DOHH2 (cell line): Measurements from ENCODE around the gene GAREM1.

Experiments
- H3F3A ChIP-seq: fragments of 200-600 bp; sonication (generic), shearing (Covaris generic); 2 replicates; pipeline ENCODE4 v1.6.0; 2016; ENCODE audit warnings: antibody characterized with exemption, mild to moderate bottlenecking; ENCODE audit not compliant: control insufficient read depth, insufficient read depth
- H3K27ac ChIP-seq: fragments of 200-600 bp; sonication (generic); 2 replicates; pipeline ENCODE4 v1.5.1; 2014; ENCODE audit warnings: low read depth, mild to moderate bottlenecking, low read length, moderate library complexity
- H3K27me3 ChIP-seq: fragments of 200-600 bp; sonication (generic); 2 replicates; pipeline ENCODE4 v1.6.1; 2014; ENCODE audit warnings: mild to moderate bottlenecking, low read length, mixed read lengths; ENCODE audit not compliant: control insufficient read depth
- H3K36me3 ChIP-seq: fragments of 200-600 bp; sonication (generic); 2 replicates; pipeline ENCODE4 v1.6.1; 2014; ENCODE audit warnings: mild to moderate bottlenecking, low read length, moderate library complexity, mixed read lengths; ENCODE audit not compliant: control insufficient read depth
- H3K4me1 ChIP-seq: fragments of 200-600 bp; sonication (generic); 2 replicates; pipeline ENCODE4 v1.6.1; 2014; ENCODE audit warnings: mild to moderate bottlenecking, low read length, mixed read lengths; ENCODE audit not compliant: control insufficient read depth
- H3K4me2 ChIP-seq: fragments of 200-600 bp; sonication (generic); 2 replicates; pipeline ENCODE4 v1.6.0; 2014; ENCODE audit warnings: mild to moderate bottlenecking, low read length, moderate library complexity
- H3K4me3 ChIP-seq: fragments of 200-600 bp; sonication (generic); 2 replicates; pipeline ENCODE4 v1.5.1; 2014; ENCODE audit warnings: mild to moderate bottlenecking, low read length, mixed read lengths
- H3K79me2 ChIP-seq: fragments of 200-600 bp; sonication (generic); 2 replicates; pipeline ENCODE4 v1.6.1; 2014; ENCODE audit warnings: mild to moderate bottlenecking, low read length, mixed read lengths; ENCODE audit not compliant: control insufficient read depth
- H3K9me2 ChIP-seq: fragments of 200-600 bp; sonication (generic); replicated peaks from 2 replicates; pipeline ENCODE4 v1.6.1; 2014; ENCODE audit warnings: mild to moderate bottlenecking, low read length, mixed read lengths; ENCODE audit not compliant: control insufficient read depth
- H3K9me3 ChIP-seq: fragments of 200-600 bp; sonication (generic); 2 replicates; pipeline ENCODE4 v1.6.1; 2014; ENCODE audit warnings: antibody characterized with exemption, low read length, mixed read lengths; ENCODE audit not compliant: control insufficient read depth, insufficient read depth
- H4K20me1 ChIP-seq: fragments of 200-600 bp; sonication (generic); 2 replicates; pipeline ENCODE4 v1.6.0; 2014; ENCODE audit warnings: low read depth, mild to moderate bottlenecking, antibody characterized with exemption, low read length, moderate library complexity; ENCODE audit not compliant: control insufficient read depth, insufficient read depth
- EZH2phosphoT487 ChIP-seq: fragments of 200-600 bp; sonication (generic); IDR thresholded peaks from 2 replicates; pipeline ENCODE4 v1.6.1; 2017; ENCODE audit warnings: borderline replicate concordance, mild to moderate bottlenecking, antibody characterized with exemption, low read length, moderate library complexity, mixed read lengths
- TF ChIP-seq, protein P1 (sequence below): fragments of 200-600 bp; sonication (generic); IDR thresholded peaks from one replicate; pipeline ENCODE4 v1.5.1; 2014; ENCODE audit warnings: antibody characterized with exemption, mild to moderate bottlenecking, low read depth, low read length; ENCODE audit not compliant: poor library complexity, severe bottlenecking

Gene GAREM1

DNA sequence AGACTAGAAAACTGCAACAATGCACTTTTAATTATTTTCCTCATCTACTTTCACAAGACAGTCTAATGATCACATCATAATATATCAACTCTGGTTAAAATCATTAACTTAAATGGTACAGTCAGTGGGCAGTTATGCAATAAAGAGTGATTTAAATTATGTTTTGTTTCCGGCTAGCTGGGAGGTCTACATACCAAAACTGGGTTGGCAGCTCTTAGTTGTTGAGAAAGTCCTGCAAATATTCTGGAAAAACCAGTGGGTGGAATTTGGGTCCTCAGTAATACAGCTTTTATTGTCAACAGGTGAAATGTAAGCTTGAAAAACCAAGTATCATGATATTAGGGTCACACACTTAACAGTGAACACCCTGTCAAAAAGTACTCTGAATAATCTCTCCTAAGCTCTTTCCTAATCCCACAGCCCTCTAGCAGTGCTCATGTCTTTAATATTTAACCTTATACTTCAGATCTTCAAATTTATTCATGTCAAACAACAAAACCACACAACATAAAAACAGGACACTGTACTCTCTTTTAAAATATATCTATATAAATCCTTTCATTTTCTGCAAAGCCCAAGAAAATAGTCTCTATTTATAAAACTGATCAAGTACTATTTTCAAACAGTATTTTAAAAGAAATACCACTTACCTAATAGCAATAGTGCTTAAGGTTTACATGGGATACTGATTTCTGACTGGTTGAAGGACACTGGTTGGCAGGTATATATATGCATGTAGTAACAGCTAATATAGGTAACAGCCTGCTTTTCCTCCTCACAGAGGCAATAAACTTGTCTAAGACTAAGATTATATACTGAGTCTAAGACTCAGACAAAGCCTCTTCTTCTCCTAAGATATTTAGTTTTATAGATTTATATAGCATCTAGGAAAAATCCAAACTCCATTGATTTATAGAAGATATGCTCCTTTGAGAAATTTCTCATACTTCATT, 103.8 kb downstream of the GAREM1 start:
- TF ChIP-seq EZH2phosphoT487, result no peak
- TF ChIP-seq, protein P1, sequence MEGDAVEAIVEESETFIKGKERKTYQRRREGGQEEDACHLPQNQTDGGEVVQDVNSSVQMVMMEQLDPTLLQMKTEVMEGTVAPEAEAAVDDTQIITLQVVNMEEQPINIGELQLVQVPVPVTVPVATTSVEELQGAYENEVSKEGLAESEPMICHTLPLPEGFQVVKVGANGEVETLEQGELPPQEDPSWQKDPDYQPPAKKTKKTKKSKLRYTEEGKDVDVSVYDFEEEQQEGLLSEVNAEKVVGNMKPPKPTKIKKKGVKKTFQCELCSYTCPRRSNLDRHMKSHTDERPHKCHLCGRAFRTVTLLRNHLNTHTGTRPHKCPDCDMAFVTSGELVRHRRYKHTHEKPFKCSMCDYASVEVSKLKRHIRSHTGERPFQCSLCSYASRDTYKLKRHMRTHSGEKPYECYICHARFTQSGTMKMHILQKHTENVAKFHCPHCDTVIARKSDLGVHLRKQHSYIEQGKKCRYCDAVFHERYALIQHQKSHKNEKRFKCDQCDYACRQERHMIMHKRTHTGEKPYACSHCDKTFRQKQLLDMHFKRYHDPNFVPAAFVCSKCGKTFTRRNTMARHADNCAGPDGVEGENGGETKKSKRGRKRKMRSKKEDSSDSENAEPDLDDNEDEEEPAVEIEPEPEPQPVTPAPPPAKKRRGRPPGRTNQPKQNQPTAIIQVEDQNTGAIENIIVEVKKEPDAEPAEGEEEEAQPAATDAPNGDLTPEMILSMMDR, result no peak
- no peaks in the 10 kb centered on the region for H3K4me1 ChIP-seq
- H4K20me1 ChIP-seq, result no peaks in the 10 kb centered on the region
- H3K9me2 ChIP-seq, result no peaks in the 10 kb centered on the region
- H3K4me2 ChIP-seq, result no peak overlapping the region
- H3K36me3 ChIP-seq, result no peaks in the 10 kb centered on the region
- H3F3A ChIP-seq, result no peaks in the 10 kb centered on the region
- no peaks in the 10 kb centered on the region for H3K27me3 ChIP-seq
- no peak overlapping the region for H3K4me3 ChIP-seq
- H3K79me2 ChIP-seq, result no peaks in the 10 kb centered on the region
- H3K9me3 ChIP-seq, result no peaks in the 10 kb centered on the region
- H3K27ac ChIP-seq, result no peak overlapping the region

DNA sequence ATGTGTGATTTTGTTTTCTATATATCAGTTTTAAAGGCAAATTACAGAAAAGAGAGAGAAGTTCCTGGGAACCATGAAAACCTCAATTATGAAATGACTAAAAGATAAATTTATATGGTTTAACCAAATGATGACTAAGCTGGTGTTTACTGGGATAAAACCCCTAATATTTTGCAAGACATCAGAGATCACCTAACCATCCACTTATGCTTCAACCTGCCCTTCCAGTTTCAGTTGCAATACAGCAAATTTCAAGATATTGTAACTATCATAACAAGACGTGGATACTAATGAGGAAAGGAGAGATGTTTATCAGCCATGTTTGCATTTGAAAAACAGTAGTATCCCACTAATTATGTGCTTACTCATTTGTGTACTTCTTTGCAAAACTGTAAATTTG, 108.2 kb downstream of the GAREM1 start:
- Histone ChIP-seq H3K9me3 (no peaks in the 10 kb centered on the region), H3K9me2 (no peaks in the 10 kb centered on the region), H3K27ac (no peak overlapping the region), H3K36me3 (no peaks in the 10 kb centered on the region), H3K4me2 (no peak overlapping the region), H3K79me2 (no peaks in the 10 kb centered on the region), H3K4me3 (no peak overlapping the region), H4K20me1 (no peaks in the 10 kb centered on the region), H3K27me3 (no peaks in the 10 kb centered on the region), H3K4me1 (no peaks in the 10 kb centered on the region), H3F3A (no peaks in the 10 kb centered on the region)
- TF ChIP-seq, protein P1, result no peak
- TF ChIP-seq EZH2phosphoT487, result no peak

DNA sequence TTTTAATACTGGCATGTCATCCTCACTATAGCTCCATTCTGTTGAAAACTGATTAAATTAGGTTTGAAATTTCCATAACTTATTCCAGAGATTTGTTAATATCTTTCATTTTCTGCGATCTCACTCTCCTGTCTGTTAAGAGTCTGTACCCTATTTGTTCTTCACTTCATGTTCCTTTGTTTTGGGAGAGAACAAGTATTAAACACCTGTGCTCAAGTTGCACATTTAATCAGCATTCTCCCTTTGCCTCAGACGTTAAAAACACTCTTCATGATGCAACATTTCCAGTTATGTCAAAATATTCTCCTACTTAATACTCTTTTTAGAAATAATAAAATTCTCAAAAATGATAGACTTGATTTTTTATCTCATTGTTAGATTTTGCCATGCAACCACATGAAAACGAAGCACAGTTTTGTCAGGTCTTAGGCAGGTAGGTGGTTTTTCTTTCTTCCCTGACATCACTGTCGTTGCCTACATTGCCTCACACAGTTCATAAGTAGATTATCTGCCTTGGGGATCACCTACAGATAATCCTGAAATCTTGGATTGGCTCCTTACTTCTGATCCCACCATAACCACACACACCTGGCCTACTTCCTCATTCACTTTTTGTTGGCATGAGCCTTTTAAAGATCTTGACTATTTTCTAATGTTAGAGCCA, 109.9 kb downstream of the GAREM1 start:
- H4K20me1 ChIP-seq, result no peaks in the 10 kb centered on the region
- no peak overlapping the region for H3K4me3 ChIP-seq
- no peak overlapping the region for H3K27ac ChIP-seq
- no peaks in the 10 kb centered on the region for H3K79me2 ChIP-seq
- H3K4me2 ChIP-seq, result no peak overlapping the region
- TF ChIP-seq, protein P1, result no peak
- TF ChIP-seq EZH2phosphoT487, result no peak
- no peaks in the 10 kb centered on the region for H3K27me3 ChIP-seq
- no peaks in the 10 kb centered on the region for H3F3A ChIP-seq
- no peaks in the 10 kb centered on the region for H3K4me1 ChIP-seq
- no peaks in the 10 kb centered on the region for H3K36me3 ChIP-seq
- no peaks in the 10 kb centered on the region for H3K9me2 ChIP-seq
- no peaks in the 10 kb centered on the region for H3K9me3 ChIP-seq
